HEK293T (cell line): ENCODE results near the gene TAS2R9.
"Not testable (repeated sequence)": the region's sequence is repeated elsewhere in the genome, so short reads cannot be mapped to it uniquely, and the experiment has no call there.

ENCODE experiments used
- CTCF ChIA-PET: fragments of 350-600 bp; formaldehyde crosslinking; extraction: SDS; loops from one replicate; lab custom pipeline; 2021; ENCODE audit warnings: antibody characterized with exemption, inconsistent platforms; lab: Yijun Ruan, JAX
- POLR2A ChIA-PET: fragments of 350-600 bp; formaldehyde crosslinking; extraction: SDS; loops from one replicate; lab custom pipeline; 2020; ENCODE audit warnings: antibody characterized with exemption, inconsistent platforms; lab: Yijun Ruan, JAX
- DNase-seq: peaks from one replicate; pipeline ENCODE4 v3.0.0; 2012; ENCODE audit warnings: mixed read lengths; ENCODE audit errors: extremely low spot score
- ARNT ChIP-seq: fragments of 450-650 bp; IDR thresholded peaks from 2 replicates; pipeline ENCODE4 v1.6.1; 2017; ENCODE audit warnings: mild to moderate bottlenecking
- BHLHE40 ChIP-seq: fragments of 450-650 bp; IDR thresholded peaks from 2 replicates; pipeline ENCODE4 v1.6.1; 2016; ENCODE audit warnings: mild to moderate bottlenecking, moderate library complexity, borderline replicate concordance
- CTBP1 ChIP-seq: fragments of 450-650 bp; IDR thresholded peaks from 2 replicates; pipeline ENCODE4 v1.6.1; 2016; ENCODE audit warnings: borderline replicate concordance
- ELF4 ChIP-seq: fragments of 450-650 bp; IDR thresholded peaks from 2 replicates; pipeline ENCODE4 v1.6.1; 2017; ENCODE audit warnings: antibody characterized with exemption
- FOXA1 ChIP-seq: fragments of 450-650 bp; IDR thresholded peaks from 2 replicates; pipeline ENCODE4 v1.6.1; 2016; ENCODE audit warnings: mild to moderate bottlenecking
- FOXK2 ChIP-seq: fragments of 450-650 bp; IDR thresholded peaks from 2 replicates; pipeline ENCODE4 v1.6.1; 2016; ENCODE audit warnings: mild to moderate bottlenecking
- FOXM1 ChIP-seq: fragments of 450-650 bp; IDR thresholded peaks from 2 replicates; pipeline ENCODE4 v1.6.1; 2017; ENCODE audit warnings: mild to moderate bottlenecking, borderline replicate concordance
- HDGF ChIP-seq: fragments of 450-650 bp; IDR thresholded peaks from 2 replicates; pipeline ENCODE4 v1.6.1; 2017; ENCODE audit warnings: antibody characterized with exemption, borderline replicate concordance
- L3MBTL2 ChIP-seq: fragments of 450-650 bp; conservative IDR thresholded peaks from 2 replicates; pipeline ENCODE4 v1.6.1; 2016; ENCODE audit warnings: mild to moderate bottlenecking
- LEF1 ChIP-seq: fragments of 450-650 bp; IDR thresholded peaks from 2 replicates; pipeline ENCODE4 v1.6.1; 2017; ENCODE audit warnings: mild to moderate bottlenecking, borderline replicate concordance
- NFRKB ChIP-seq: fragments of 450-650 bp; IDR thresholded peaks from 2 replicates; pipeline ENCODE4 v1.6.1; 2016; ENCODE audit warnings: mild to moderate bottlenecking, moderate library complexity
- PKNOX1 ChIP-seq: fragments of 450-650 bp; IDR thresholded peaks from 2 replicates; pipeline ENCODE4 v1.6.1; 2016
- SP1 ChIP-seq: fragments of 450-650 bp; IDR thresholded peaks from 2 replicates; pipeline ENCODE4 v1.6.1; 2017
- SUZ12 ChIP-seq: fragments of 450-650 bp; IDR thresholded peaks from 2 replicates; pipeline ENCODE4 v1.6.1; 2016; ENCODE audit warnings: mild to moderate bottlenecking
- TARDBP ChIP-seq: fragments of 450-650 bp; IDR thresholded peaks from 2 replicates; pipeline ENCODE4 v1.6.1; 2016
- ZNF384 ChIP-seq: fragments of 450-650 bp; IDR thresholded peaks from 2 replicates; pipeline ENCODE4 v1.6.1; 2016

The TAS2R9 gene

GRCh38 chr12:10802587-10802986 is 7.4 kb downstream of the TAS2R9 start, which contains the start of gene TAS2R7:
TAS2R7 (minus strand) TSS chr12:10802627; CDS start chr12:10802570, 57 bp downstream.
- DNase-seq, result no peak
- TF ChIP-seq SUZ12, result no peak
- TF ChIP-seq FOXA1, result no peak
- no peak for TF ChIP-seq SP1
- no peak for TF ChIP-seq HDGF
- TF ChIP-seq FOXM1, result no peak
- TF ChIP-seq NFRKB, result no peak
- TF ChIP-seq TARDBP, result no peak
- ChIA-PET POLR2A (no interaction called here), CTCF (no interaction called here)

- no peak for TF ChIP-seq ZNF384
- TF ChIP-seq TARDBP, result no peak
- TF ChIP-seq FOXM1, result no peak
- no peak for TF ChIP-seq HDGF
- no peak for TF ChIP-seq ARNT
- TF ChIP-seq NFRKB, result no peak
- no peak for TF ChIP-seq LEF1
- no peak for TF ChIP-seq FOXA1
- TF ChIP-seq PKNOX1, result no peak
- TF ChIP-seq CTBP1, result no peak
- no peak for TF ChIP-seq BHLHE40
- TF ChIP-seq FOXK2, result no peak
- no peak for TF ChIP-seq SUZ12
- TF ChIP-seq ELF4, result no peak
- no peak for TF ChIP-seq L3MBTL2
- no peak for TF ChIP-seq SP1
- no peak for DNase-seq
- POLR2A ChIA-PET, result no interaction called here
- CTCF ChIA-PET, result no interaction called here
These were observed 8.2 kb downstream of the TAS2R9 start for GRCh38 chr12:10801741-10802140.

DNA sequence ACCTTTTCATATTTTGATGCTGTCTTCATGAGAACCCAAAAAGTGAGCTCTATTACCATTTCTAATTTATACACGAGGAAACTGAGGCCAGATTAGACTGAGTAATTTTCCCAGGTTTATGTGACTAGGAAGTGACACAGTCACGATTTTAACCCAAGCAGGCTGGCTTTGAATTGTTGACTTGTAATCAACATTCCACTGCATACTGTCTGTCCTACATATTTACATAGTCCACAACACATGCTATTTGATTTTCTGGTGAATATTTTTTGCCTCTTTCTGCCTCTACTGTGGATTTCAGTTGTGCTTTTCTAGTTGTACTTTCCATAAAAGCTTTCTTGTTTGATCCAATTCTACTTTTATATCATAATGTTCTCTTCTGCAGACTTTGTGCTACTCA is 15.7 kb downstream of the TAS2R9 start:
- ChIA-PET CTCF (no interaction called here), POLR2A (no interaction called here)
- DNase-seq, result no peak
- TF ChIP-seq SUZ12 (no peak), SP1 (no peak), HDGF (no peak), L3MBTL2 (no peak), NFRKB (no peak), CTBP1 (no peak), FOXA1 (no peak), LEF1 (no peak), TARDBP (no peak), PKNOX1 (no peak), ELF4 (no peak), BHLHE40 (no peak), FOXM1 (no peak)

- DNase-seq, CTCF ChIA-PET, POLR2A ChIA-PET: not testable (repeated sequence)
These were observed 18.2 kb downstream of the TAS2R9 start for GRCh38 chr12:10791769-10792168.

GRCh38 chr12:10783252-10783651 is 26.7 kb downstream of the TAS2R9 start:
- no peak for DNase-seq
- CTCF ChIA-PET, result no interaction called here
- TF ChIP-seq FOXA1, result no peak
- TF ChIP-seq NFRKB, result no peak
- no peak for TF ChIP-seq SP1
- TF ChIP-seq L3MBTL2, result no peak
- no peak for TF ChIP-seq FOXM1
- TF ChIP-seq PKNOX1, result no peak
- TF ChIP-seq ELF4, result no peak
- no peak for TF ChIP-seq BHLHE40
- POLR2A ChIA-PET, result no interaction called here

DNA sequence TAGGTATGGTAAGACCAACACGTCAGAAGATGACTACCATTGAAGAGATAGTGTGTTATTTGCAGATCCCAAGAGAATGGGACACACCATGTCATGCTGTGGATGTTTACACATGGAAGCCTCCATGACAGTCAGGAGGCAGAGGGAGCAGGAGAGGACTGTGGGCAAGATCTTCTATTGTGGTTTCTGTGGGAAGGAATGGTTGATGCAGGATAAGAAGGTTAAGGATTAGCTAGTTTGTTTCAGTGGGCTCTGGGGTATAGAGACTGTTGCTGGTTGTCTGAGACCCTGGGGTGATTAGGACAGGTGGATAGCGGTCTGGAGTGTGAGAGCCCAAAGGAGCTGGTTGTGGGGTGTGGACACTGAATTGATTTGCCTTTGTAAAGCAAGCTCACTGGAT is 30.9 kb downstream of the TAS2R9 start:
- CTCF ChIA-PET, result interaction anchor here (0.7 kb wide), 1 partner anchor 48 kb away, joined by 3 read pairs; no protein-coding TSS in a partner anchor
- TF ChIP-seq ARNT, result no peak
- TF ChIP-seq TARDBP, result no peak
- TF ChIP-seq LEF1, result no peak
- TF ChIP-seq BHLHE40, result no peak
- TF ChIP-seq L3MBTL2, result no peak
- TF ChIP-seq FOXA1, result no peak
- no peak for TF ChIP-seq ELF4
- TF ChIP-seq FOXM1, result no peak
- TF ChIP-seq SP1, result no peak
- no peak for TF ChIP-seq SUZ12
- no peak for TF ChIP-seq FOXK2
- no peak for TF ChIP-seq HDGF
- TF ChIP-seq PKNOX1, result no peak
- TF ChIP-seq NFRKB, result no peak
- no peak for TF ChIP-seq CTBP1
- POLR2A ChIA-PET, result no interaction called here
- DNase-seq, result no peak
